GM06990 (cell line): ENCODE measurements around the gene CCDC33.

ENCODE experiments used
- DNase-seq: peaks from one replicate; pipeline ENCODE4 v3.0.0-alpha.2; 2011; ENCODE audit not compliant: insufficient read length; ENCODE audit errors: extremely low read depth
- H3K27me3 ChIP-seq: replicated peaks from 2 replicates; pipeline ENCODE4 v1.6.0; 2011; ENCODE audit warnings: low read length; ENCODE audit not compliant: control insufficient read depth, insufficient read depth
- H3K36me3 ChIP-seq: 2 replicates; pipeline ENCODE4 v1.5.1; 2011; ENCODE audit warnings: low read length; ENCODE audit not compliant: control insufficient read depth, insufficient read depth
- H3K4me3 ChIP-seq: replicated peaks from 2 replicates; pipeline ENCODE4 v1.5.1; 2011; ENCODE audit warnings: low read depth, mild to moderate bottlenecking, control low read depth, low read length
- CTCF ChIP-seq: IDR thresholded peaks from 2 replicates; pipeline ENCODE4 v1.5.1; 2011; ENCODE audit warnings: low read length, control low read depth, mild to moderate bottlenecking, inconsistent platforms; ENCODE audit not compliant: insufficient read depth, poor library complexity, severe bottlenecking

CCDC33 gene

GRCh38 chr15:74209997-74210671 lies 26.0 kb upstream of the CCDC33 start:
- no peak for TF ChIP-seq CTCF
- Histone ChIP-seq H3K27me3 (no peaks in the 10 kb centered on the region), H3K36me3 (no peaks in the 10 kb centered on the region), H3K4me3 (no peak overlapping the region)
- DNase-seq: no peak

GRCh38 chr15:74210729-74211128 lies 25.4 kb upstream of the CCDC33 start:
- DNase-seq: no peak
- no peaks in the 10 kb centered on the region for H3K36me3 ChIP-seq
- H3K4me3 ChIP-seq: no peak overlapping the region
- no peak for TF ChIP-seq CTCF
- H3K27me3 ChIP-seq: no peaks in the 10 kb centered on the region

GRCh38 chr15:74211656-74212055 lies 24.5 kb upstream of the CCDC33 start:
- no peak for DNase-seq
- no peak for TF ChIP-seq CTCF
- H3K36me3 ChIP-seq: no peaks in the 10 kb centered on the region
- H3K4me3 ChIP-seq: no peak overlapping the region
- H3K27me3 ChIP-seq: no peaks in the 10 kb centered on the region

- DNase-seq: no peak
- Histone ChIP-seq H3K4me3 (no peak overlapping the region), H3K27me3 (no peaks in the 10 kb centered on the region), H3K36me3 (no peaks in the 10 kb centered on the region)
- TF ChIP-seq CTCF: no peak
These were observed 23.6 kb upstream of the CCDC33 start for GRCh38 chr15:74212494-74212893.

- H3K4me3 ChIP-seq: no peak overlapping the region
- H3K36me3 ChIP-seq: no peaks in the 10 kb centered on the region
These were observed 22.3 kb upstream of the CCDC33 start for GRCh38 chr15:74213858-74214284.

More at GRCh38 chr15:74213858-74214284, 22.3 kb upstream of the CCDC33 start:
- H3K27me3 ChIP-seq: no peaks in the 10 kb centered on the region
- TF ChIP-seq CTCF: no peak
- no peak for DNase-seq
